ENCODE results near the gene TMEM220.

DNA sequence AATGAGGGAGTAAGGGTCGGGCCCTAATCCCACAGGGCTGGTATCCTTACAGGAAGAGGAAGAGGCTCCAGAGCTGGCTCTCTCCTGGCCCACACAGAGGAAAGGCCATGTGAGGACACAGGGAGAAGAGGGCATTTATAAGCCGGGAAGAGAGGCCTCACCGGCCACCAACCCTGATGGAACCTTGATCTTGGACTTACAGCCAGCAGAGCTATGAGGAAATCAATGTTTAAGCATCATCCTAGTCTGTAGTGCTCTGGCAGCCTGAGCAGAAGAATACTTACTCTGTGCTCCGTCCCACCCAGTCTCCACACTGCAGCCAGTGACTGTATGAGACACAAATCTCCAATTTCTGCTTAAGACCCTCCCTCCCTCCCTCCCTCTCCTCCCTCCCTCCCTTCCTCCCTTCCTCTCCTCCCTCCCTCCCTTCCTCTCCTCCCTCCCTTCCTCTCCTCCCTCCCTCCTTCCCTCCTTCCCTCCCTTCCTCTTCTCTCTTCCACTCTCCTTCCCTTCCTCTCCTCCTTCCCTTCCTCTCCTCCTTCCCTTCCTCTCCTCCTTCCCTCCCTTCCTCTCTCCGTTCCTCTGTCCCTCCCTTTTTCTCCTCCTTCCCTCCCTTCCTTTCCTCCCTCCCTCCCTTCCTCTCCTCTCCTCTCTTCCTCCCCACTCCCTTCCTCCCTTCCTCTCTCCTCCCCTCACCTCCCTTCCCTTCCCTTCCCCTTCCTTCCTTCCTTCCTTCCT is 8.9 kb upstream of the TMEM220 start:
- TF ChIP-seq, protein P1, sequence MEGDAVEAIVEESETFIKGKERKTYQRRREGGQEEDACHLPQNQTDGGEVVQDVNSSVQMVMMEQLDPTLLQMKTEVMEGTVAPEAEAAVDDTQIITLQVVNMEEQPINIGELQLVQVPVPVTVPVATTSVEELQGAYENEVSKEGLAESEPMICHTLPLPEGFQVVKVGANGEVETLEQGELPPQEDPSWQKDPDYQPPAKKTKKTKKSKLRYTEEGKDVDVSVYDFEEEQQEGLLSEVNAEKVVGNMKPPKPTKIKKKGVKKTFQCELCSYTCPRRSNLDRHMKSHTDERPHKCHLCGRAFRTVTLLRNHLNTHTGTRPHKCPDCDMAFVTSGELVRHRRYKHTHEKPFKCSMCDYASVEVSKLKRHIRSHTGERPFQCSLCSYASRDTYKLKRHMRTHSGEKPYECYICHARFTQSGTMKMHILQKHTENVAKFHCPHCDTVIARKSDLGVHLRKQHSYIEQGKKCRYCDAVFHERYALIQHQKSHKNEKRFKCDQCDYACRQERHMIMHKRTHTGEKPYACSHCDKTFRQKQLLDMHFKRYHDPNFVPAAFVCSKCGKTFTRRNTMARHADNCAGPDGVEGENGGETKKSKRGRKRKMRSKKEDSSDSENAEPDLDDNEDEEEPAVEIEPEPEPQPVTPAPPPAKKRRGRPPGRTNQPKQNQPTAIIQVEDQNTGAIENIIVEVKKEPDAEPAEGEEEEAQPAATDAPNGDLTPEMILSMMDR (IDR thresholded peaks at IDR 0.05): no peak
- no peak for TF ChIP-seq POLR2A (IDR thresholded peaks at IDR 0.05)
- TF ChIP-seq POLR2AphosphoS5 (IDR thresholded peaks at IDR 0.05): no peak
- no peak for TF ChIP-seq EP300 (IDR thresholded peaks at IDR 0.05)

Data from stomach (tissue), 4 donors.